ENCODE measurements around the gene RAB11FIP4.

DNA sequence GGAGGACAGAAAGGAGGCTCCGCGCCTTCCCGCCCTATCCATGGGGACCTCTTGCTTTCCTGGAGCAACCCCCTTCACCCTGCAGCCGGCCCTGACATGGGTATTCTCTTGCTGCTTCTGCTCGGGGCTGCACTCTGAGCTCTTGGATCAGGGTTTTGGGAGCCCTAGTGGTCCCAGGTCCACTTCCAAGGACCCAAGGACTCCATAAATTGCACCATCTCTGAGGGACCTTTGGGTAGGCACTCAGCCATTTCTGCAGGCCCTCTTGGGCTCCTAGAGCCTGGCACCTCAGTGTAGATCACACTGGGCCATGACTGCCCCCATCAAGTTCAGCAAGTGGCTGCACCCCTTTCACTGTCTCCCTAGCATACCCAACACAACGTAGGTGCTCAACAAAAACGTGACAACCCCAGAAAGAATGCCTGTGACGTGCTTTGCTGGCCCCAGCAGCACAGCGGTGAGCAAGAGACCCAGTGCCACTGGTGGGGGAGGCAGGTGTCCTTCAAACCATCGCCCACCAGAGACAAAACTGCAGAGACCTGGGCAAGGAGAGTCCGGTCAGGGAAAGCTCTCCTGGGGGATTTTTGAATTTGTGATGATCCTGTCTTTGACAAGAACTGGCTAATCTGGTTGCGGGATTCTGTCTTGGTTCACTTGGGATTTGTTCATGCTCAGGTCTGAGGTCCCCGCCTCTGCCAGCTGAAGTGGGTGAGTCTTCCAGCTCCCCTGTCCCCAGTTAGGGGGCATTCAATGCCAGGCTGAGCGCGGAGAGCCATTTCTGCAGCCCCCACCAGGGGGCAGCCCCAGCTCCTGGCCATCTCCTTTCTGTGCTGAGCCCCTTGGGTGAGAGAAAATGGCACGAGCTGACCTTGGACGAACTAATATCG, 2.5 kb upstream of the RAB11FIP4 start:
- no peak for TF ChIP-seq POLR2AphosphoS5 (IDR thresholded peaks at IDR 0.05)
- TF ChIP-seq, protein P1, sequence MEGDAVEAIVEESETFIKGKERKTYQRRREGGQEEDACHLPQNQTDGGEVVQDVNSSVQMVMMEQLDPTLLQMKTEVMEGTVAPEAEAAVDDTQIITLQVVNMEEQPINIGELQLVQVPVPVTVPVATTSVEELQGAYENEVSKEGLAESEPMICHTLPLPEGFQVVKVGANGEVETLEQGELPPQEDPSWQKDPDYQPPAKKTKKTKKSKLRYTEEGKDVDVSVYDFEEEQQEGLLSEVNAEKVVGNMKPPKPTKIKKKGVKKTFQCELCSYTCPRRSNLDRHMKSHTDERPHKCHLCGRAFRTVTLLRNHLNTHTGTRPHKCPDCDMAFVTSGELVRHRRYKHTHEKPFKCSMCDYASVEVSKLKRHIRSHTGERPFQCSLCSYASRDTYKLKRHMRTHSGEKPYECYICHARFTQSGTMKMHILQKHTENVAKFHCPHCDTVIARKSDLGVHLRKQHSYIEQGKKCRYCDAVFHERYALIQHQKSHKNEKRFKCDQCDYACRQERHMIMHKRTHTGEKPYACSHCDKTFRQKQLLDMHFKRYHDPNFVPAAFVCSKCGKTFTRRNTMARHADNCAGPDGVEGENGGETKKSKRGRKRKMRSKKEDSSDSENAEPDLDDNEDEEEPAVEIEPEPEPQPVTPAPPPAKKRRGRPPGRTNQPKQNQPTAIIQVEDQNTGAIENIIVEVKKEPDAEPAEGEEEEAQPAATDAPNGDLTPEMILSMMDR (IDR thresholded peaks at IDR 0.05): peak in 3 of 4 experiments; percentile 19 to 36 (median 30)

All from prostate gland (tissue), 2 donors.